Fibroblast of pulmonary artery (primary cell): ENCODE data around the gene ATP6V0E1.
"Not testable (repeated sequence)": the region's sequence is repeated elsewhere in the genome, so short reads cannot be mapped to it uniquely, and the experiment has no call there.

ENCODE experiments used
- DNase-seq: peaks from one replicate; pipeline ENCODE4 v3.0.0-alpha.2; 2010; ENCODE audit warnings: low read depth
- H3K4me3 ChIP-seq: replicated peaks from 2 replicates; pipeline ENCODE4 v1.5.1; 2011; ENCODE audit warnings: low read depth, mild to moderate bottlenecking, control low read depth, low read length, moderate library complexity
- TF ChIP-seq, protein P1 (sequence below): IDR thresholded peaks from 2 replicates; pipeline ENCODE4 v1.5.1; 2011; ENCODE audit warnings: mild to moderate bottlenecking, control low read depth, low read length, inconsistent platforms; ENCODE audit errors: missing control alignments

ATP6V0E1 gene

DNA sequence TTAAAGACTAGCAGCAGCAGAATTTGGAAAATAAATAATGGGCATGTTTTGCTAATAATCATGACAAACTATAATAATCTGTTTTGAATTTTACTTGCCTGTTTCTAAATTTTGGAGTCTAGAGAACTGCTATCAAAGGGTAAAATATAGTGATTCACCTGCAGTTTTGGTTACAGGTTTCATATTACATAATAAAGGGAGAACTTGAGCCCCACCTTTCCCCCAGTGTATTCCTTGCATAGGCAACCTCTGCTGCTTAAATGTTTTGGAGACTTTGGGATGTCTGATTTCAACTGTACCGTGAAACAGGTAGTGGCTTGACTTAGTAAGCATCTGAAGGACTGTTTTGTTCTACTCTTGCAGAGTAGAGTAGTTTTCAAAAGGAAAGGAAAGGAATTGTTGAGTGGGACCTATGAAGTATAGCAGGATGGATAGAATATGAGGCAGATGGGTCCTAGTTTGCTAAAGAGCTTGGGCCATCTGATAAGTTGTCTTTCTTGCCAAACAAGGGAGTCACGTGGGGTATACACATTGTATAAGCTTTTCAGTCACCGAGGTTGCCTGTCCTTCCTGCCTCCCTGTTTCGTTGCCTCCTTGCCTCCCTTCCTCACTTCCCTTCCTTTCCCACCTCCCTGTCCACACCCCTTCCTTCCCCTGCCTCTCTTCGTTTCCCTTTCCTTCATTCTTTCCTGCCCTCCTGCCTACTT lies 91.7 kb downstream of the ATP6V0E1 start:
- TF ChIP-seq, protein P1, sequence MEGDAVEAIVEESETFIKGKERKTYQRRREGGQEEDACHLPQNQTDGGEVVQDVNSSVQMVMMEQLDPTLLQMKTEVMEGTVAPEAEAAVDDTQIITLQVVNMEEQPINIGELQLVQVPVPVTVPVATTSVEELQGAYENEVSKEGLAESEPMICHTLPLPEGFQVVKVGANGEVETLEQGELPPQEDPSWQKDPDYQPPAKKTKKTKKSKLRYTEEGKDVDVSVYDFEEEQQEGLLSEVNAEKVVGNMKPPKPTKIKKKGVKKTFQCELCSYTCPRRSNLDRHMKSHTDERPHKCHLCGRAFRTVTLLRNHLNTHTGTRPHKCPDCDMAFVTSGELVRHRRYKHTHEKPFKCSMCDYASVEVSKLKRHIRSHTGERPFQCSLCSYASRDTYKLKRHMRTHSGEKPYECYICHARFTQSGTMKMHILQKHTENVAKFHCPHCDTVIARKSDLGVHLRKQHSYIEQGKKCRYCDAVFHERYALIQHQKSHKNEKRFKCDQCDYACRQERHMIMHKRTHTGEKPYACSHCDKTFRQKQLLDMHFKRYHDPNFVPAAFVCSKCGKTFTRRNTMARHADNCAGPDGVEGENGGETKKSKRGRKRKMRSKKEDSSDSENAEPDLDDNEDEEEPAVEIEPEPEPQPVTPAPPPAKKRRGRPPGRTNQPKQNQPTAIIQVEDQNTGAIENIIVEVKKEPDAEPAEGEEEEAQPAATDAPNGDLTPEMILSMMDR: no peak
- DNase-seq: no peak
- no peak overlapping the region for H3K4me3 ChIP-seq

GRCh38 chr5:173075970-173076369 lies 92.4 kb downstream of the ATP6V0E1 start:
- TF ChIP-seq, protein P1: no peak
- no peak overlapping the region for H3K4me3 ChIP-seq
- DNase-seq: no peak

GRCh38 chr5:173076471-173076870 lies 92.9 kb downstream of the ATP6V0E1 start:
- not testable (repeated sequence) for DNase-seq, H3K4me3 ChIP-seq

DNA sequence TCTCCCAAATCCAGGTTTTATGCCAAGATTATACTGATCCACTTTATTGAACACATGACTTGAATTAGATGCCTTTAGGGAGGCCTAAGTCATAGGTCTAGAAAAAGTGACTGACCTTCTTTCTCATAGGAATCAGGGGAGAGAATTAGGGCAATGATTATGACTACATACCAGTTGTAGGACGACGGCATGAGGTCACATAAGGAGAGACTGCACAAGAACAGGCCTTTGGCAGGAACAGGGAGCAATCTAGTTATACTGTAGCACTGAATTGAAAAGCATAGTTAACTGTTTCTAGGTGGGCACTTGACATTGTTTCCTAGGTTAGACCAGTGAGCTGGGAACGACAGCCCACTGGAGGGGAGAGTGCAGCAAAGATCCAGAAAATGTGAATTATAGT lies 95.3 kb downstream of the ATP6V0E1 start:
- no peak for DNase-seq
- no peak overlapping the region for H3K4me3 ChIP-seq
- TF ChIP-seq, protein P1: no peak
